K562 (cell line): ENCODE measurements around the gene MFSD12. TPM values are rescaled to one million over a fixed set of nuclear protein-coding genes. Genes with fewer than 3 reads are reported as not detected.
A peak's percentile ranks its signal among the peaks of the same experiment; 100 is the strongest.

ENCODE experiments used
- E2F6 ChIP-seq, 2 experiments: IDR thresholded peaks; 2 replicates each; pipeline ENCODE4 v1.6.1; 2011; ENCODE audit warnings: borderline replicate concordance in 1 of 2, control low read depth in 1 of 2, low read depth in 1 of 2, low read length in 1 of 2, mild to moderate bottlenecking in 1 of 2, mixed read lengths in 1 of 2, moderate library complexity in 1 of 2; ENCODE audit not compliant: insufficient read depth in 1 of 2, insufficient read length in 1 of 2, poor library complexity in 1 of 2, severe bottlenecking in 1 of 2; ENCODE audit errors: extremely low read depth in 1 of 2
- EGR1 ChIP-seq: fragments of 450-650 bp; conservative IDR thresholded peaks from 2 replicates; pipeline ENCODE4 v1.6.1; 2017; ENCODE audit warnings: mild to moderate bottlenecking
- FOS ChIP-seq: IDR thresholded peaks from 3 replicates; pipeline ENCODE4 v1.6.1; 2011; ENCODE audit not compliant: insufficient read length; ENCODE audit errors: extremely low read depth
- MBD2 ChIP-seq: sonication (generic); IDR thresholded peaks from 2 replicates; pipeline ENCODE4 v1.6.1; 2016; ENCODE audit warnings: low read depth, borderline replicate concordance
- MEF2A ChIP-seq: IDR thresholded peaks from 2 replicates; pipeline ENCODE4 v1.6.1; 2011; ENCODE audit warnings: low read depth, mild to moderate bottlenecking, low read length, moderate library complexity; ENCODE audit not compliant: control insufficient read depth
- NCOA4 ChIP-seq: fragments of 450-650 bp; IDR thresholded peaks from 2 replicates; pipeline ENCODE4 v1.6.1; 2018; ENCODE audit warnings: mild to moderate bottlenecking; ENCODE audit not compliant: partially characterized antibody
- NFE2L1 ChIP-seq: fragments of 450-650 bp; IDR thresholded peaks from 2 replicates; pipeline ENCODE4 v1.6.1; 2016; ENCODE audit warnings: missing genetic modification characterization, low read depth, mild to moderate bottlenecking, missing compliant biosample characterization, moderate library complexity, borderline replicate concordance
- NFIX ChIP-seq: fragments of 250-450 bp; sonication (Bioruptor Pico); IDR thresholded peaks from 2 replicates; pipeline ENCODE4 v1.4.0; 2020; ENCODE audit warnings: low read depth, mild to moderate bottlenecking, moderate library complexity
- NUFIP1 ChIP-seq: fragments of 450-650 bp; IDR thresholded peaks from 2 replicates; pipeline ENCODE4 v1.6.1; 2018; ENCODE audit not compliant: partially characterized antibody
- POLR3A ChIP-seq: IDR thresholded peaks from 2 replicates; pipeline ENCODE4 v1.6.1; 2011; ENCODE audit warnings: borderline replicate concordance, mild to moderate bottlenecking, moderate library complexity; ENCODE audit not compliant: insufficient read length, insufficient read depth; ENCODE audit errors: extremely low read depth
- SMAD2 ChIP-seq: fragments of 150-350 bp; IDR thresholded peaks from 2 replicates; pipeline ENCODE4 v1.6.1; 2014; ENCODE audit warnings: low read depth, mild to moderate bottlenecking, low read length
- SMAD3 ChIP-seq: fragments of 450-650 bp; formaldehyde crosslinking; conservative IDR thresholded peaks from 2 replicates; pipeline ENCODE4 v1.4.0; 2020; ENCODE audit warnings: mild to moderate bottlenecking
- THRA ChIP-seq: fragments of 450-650 bp; IDR thresholded peaks from 2 replicates; pipeline ENCODE4 v1.6.1; 2017; ENCODE audit warnings: mild to moderate bottlenecking, moderate library complexity
- ZEB2 ChIP-seq: fragments of 450-650 bp; IDR thresholded peaks from 2 replicates; pipeline ENCODE4 v1.6.1; 2016
- ZNF124 ChIP-seq: sonication (generic); formaldehyde crosslinking; IDR thresholded peaks from 2 replicates; pipeline ENCODE4 v1.8.1; 2022; ENCODE audit warnings: missing genetic modification reagents
- ZNF143 ChIP-seq: sonication (generic); formaldehyde crosslinking; IDR thresholded peaks from 2 replicates; pipeline ENCODE4 v1.9.0; 2022; ENCODE audit warnings: mild to moderate bottlenecking, missing genetic modification reagents
- ZNF280A ChIP-seq: fragments of 450-650 bp; IDR thresholded peaks from 2 replicates; pipeline ENCODE4 v1.6.1; 2018; ENCODE audit warnings: mild to moderate bottlenecking, low read depth; ENCODE audit not compliant: partially characterized antibody
- ZNF518B ChIP-seq: fragments of 250-450 bp; sonication (Bioruptor Pico); IDR thresholded peaks from 2 replicates; pipeline ENCODE4 v1.5.0; 2021; ENCODE audit warnings: mild to moderate bottlenecking, moderate library complexity
- ZNF79 ChIP-seq: fragments of 250-450 bp; sonication (Bioruptor Pico); IDR thresholded peaks from 2 replicates; pipeline ENCODE4 v1.4.0; 2020; ENCODE audit warnings: low read depth, mild to moderate bottlenecking, moderate library complexity
- polyA plus RNA-seq, 8 experiments: library from polyadenylated mRNA; depleted of rRNA in 4 of 8; stranded (reverse) in 5 of 8; unstranded in 3 of 8; fragments of >200 nt; fragmentation: Nextera tagmentation in 2 of 8; fragmentation: Illumina TruSeq in 1 of 8; extraction: Ambion mirVana in 2 of 8; extraction: Trizol in 1 of 8; gene quantifications; 2 replicates each; pipeline versions ENCODE4 v1.2.1 to v1.2.3, GENCODE V29; 2011 to 2014; ENCODE audit warnings: inconsistent platforms in 1 of 8, missing spikeins in 1 of 8
- total RNA-seq, 7 experiments: library from RNA; depleted of rRNA in 6 of 7; stranded (reverse); fragments of >200 nt in 6 of 7; fragmentation: Illumina TruSeq in 2 of 7; extraction: Trizol in 2 of 7; gene quantifications; 2 replicates each; pipeline versions ENCODE4 v1.2.1 to v1.2.3, GENCODE V29; 2011 to 2021; ENCODE audit warnings: low replicate concordance in 1 of 7

The MFSD12 gene
- total and polyA plus RNA-seq, 9 of the 15 experiments (the other 6 are each of a cell fraction or from before 2014, with no cell fraction given) = 0.69 to 112 (median 31.8) TPM

- TF ChIP-seq THRA = no peak
- TF ChIP-seq NFE2L1 (tag) = no peak
- no peak for TF ChIP-seq ZNF518B
- TF ChIP-seq NUFIP1 = no peak
- peak; percentile 97 for TF ChIP-seq ZEB2
- no peak for TF ChIP-seq NCOA4
- peak; percentile 81 to 94 for TF ChIP-seq E2F6 (IDR thresholded peaks at IDR 0.05; ENCODE audit: borderline replicate concordance in 1 of 2, extremely low read depth in 1 of 2, insufficient read depth in 1 of 2, insufficient read length in 1 of 2, low read depth in 1 of 2, low read length in 1 of 2, poor library complexity in 1 of 2, severe bottlenecking in 1 of 2)
- no peak for TF ChIP-seq MEF2A
- no peak for TF ChIP-seq ZNF280A
- no peak for TF ChIP-seq FOS
- peak; percentile 53; the same call in 1 of the 2 replicates for TF ChIP-seq ZNF143 (CRISPR knock-in tag)
- TF ChIP-seq MBD2 = peak; percentile 51; the same call in 1 of the 2 replicates
- no peak for TF ChIP-seq ZNF79
- no peak for TF ChIP-seq POLR3A
- TF ChIP-seq SMAD2 = no peak
- no peak for TF ChIP-seq NFIX (CRISPR knock-in tag)
- TF ChIP-seq ZNF124 (CRISPR knock-in tag) = no peak
- no peak for TF ChIP-seq EGR1
- TF ChIP-seq SMAD3 (CRISPR knock-in tag) = no peak
Measured at GRCh38 chr19:3520166-3521103, 37.0 kb downstream of the MFSD12 start (continued).
